NCI-H526 treated with DMSO at 0.1 percent for 48 hours (cell line): ENCODE measurements around the gene BTN1A1.
"Not testable (repeated sequence)": the region's sequence is repeated elsewhere in the genome, so short reads cannot be mapped to it uniquely, and the experiment has no call there.

ENCODE experiments used
- DNase-seq: peaks from one replicate; lab custom pipeline; 2025; lab: John Stamatoyannopoulos, UW

Gene BTN1A1

DNA sequence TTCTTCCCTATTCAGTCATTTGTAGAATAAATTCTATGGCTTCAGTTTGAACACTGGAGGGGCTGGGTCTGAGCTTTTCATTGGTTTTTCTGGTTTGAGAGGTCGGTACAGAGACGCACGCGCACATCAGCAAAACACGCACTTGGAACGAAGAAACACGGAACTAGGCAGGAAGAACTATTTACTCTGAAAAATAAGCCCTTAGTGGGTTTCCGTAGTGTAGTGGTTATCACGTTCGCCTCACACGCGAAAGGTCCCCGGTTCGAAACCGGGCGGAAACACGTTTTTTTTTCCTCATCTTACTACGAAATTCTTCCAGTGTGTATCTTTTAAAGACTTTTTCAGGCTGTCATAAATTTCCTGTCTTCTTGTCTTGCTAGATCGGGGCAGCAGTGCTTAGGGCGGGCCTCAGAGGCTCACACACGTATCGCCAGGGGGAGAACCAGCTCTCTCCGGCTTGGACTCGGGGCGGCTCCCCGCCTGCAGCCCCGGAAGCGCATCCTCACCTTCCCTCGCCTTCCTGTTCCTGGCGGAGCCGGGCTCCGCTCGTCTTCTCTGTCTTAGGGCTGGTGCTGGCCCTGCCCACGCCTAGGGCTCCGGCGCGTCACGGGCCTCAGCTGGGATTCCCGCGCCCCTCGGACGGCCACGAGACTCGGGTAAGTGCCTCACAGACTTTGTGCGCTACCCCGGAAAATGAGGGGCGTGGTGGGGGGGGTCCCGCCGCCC lies 37.9 kb downstream of the BTN1A1 start, which contains the start of gene HMGN4:
Gene HMGN4 (plus strand): TSS at position 521 of the 726 bp plus-strand sequence. CDS start 6,841 bp downstream, outside the sequence.
- DNase-seq, result peak; percentile 95

DNA sequence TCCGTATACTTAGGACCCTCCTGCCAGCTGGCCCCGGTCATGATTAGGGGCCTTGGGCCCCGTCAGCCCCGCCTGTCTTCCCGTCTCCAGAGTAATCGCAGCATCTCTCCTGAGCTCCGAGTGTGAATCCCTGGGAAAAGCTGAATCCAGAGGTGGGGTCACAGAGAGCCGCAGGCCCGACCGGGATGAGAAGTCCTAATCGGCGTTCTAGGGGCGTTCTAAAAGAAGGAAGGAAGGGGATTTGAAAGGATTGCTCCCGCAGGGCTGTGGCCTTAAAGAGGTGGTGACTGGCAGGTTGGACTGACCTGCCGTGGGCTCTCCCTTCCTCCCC lies 38.4 kb downstream of the BTN1A1 start:
- DNase-seq, result peak; percentile 35

DNA sequence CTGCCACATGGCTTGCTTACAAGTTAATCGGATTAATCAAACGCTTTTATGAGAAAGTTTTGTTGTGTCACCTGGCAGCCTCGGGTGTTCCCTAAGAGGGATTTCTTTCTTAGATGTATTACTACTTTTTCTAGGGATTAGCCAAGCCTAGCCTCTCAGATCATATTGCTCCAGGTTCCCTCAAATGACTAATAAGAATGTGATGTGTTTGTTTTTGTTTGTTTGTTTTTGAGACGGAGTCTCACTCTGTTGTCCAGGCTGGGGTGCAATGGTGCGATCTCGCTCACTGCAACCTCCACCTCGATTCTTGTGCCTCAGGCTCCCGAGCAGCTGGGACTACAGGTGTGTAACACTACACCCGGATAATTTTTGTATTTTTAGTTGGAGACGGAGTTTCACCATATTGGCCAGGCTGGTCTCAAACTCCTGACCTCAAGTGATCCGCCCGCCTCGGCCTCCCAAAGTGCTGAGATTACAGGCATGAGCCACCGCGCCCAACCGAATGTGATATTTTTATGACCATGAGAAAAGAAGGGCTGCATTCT lies 39.0 kb downstream of the BTN1A1 start:
- DNase-seq, result no peak

DNA sequence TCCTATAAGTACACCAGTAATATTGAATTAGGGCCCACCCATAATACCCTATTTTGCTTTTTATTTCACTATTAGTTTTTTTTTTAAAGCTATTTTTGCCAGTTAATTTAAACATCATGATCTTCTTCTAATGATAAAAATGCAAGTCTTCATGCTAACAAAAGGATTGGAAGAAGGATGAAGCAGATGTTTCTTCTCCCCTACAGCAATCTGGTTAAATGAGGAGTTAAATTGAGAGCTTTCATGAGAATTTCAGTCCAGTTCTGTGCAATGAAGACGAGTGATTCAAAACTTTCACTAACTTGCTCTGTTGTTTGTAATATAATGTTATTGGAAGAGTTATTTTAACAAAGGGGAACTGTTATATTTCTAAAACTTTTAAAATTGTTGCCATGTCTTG lies 41.5 kb downstream of the BTN1A1 start:
- no peak for DNase-seq

DNA sequence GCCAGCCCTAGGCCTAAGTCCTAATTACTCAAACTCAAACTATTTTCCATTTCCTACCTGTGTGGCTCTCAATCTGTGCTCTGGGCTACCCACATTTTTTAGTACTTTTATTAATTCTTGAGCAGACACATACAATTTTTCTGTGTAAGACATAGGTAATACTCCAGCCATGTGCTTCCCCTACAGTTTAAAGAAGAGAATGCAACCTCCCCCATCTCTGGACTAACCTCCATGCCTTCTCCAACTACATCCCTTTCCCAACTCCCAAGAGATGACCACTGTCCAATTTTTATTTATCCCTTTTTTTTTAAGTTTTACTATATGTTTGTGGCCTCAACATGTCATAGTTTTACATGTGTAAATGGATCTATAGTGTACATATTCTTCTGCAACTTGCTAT lies 43.9 kb downstream of the BTN1A1 start:
- DNase-seq, result no peak

DNA sequence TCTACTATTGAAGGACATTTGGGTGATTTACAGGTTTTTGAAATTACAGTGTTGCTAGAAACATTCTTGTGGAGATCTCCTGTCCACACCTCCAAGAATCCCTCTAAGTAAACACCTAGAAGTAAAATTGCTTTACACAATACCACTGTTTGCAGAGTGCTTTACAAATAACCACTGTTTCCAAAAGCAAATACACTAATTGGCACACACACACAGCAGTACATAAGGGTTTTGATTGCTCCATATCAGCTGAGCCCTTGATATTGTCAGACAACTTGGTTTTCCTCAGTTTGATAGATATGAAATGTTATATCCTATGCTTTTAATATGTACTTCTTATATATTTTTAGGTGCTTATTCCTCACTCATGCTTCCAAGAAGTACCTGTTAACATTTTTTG lies 44.4 kb downstream of the BTN1A1 start:
- DNase-seq, result no peak

DNA sequence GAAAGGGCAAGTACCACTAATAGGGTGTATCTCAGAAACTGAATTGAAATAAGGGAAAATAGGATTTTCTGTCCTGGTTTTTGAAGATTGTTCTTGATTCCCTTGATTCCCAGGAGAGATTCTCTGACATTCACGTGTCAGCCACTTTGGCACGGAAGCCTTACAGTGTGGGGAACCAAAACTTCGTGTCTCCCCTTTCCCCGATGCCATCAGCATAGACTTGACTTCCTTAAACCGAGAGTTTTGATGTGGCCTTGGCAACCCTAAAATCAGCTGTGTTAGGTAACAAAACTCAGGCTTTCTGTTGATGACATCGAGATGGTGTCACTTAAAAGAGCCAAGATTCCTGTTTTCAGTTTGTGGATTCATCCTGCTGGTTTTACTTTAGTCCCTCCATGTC lies 45.5 kb downstream of the BTN1A1 start:
- DNase-seq, result no peak

DNA sequence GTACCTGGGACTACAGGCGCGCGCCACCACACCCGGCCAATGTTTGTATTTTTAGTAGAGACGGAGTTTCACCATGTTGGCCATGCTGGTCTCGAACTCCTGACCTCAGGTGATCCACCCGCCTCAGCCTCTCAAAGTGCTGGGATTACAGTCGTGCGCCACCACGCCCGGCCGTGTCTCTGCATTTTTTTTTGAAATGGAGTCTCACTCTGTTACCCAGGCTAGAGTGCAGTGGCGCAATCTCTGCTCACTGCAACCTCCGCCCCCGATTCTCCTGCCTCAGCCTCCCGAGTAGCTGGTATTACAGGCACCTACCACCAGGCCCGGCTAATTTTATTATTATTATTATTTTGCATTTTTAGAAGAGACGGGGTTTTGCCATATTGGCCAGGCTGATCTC lies 47.3 kb downstream of the BTN1A1 start:
- DNase-seq, result not testable (repeated sequence)

DNA sequence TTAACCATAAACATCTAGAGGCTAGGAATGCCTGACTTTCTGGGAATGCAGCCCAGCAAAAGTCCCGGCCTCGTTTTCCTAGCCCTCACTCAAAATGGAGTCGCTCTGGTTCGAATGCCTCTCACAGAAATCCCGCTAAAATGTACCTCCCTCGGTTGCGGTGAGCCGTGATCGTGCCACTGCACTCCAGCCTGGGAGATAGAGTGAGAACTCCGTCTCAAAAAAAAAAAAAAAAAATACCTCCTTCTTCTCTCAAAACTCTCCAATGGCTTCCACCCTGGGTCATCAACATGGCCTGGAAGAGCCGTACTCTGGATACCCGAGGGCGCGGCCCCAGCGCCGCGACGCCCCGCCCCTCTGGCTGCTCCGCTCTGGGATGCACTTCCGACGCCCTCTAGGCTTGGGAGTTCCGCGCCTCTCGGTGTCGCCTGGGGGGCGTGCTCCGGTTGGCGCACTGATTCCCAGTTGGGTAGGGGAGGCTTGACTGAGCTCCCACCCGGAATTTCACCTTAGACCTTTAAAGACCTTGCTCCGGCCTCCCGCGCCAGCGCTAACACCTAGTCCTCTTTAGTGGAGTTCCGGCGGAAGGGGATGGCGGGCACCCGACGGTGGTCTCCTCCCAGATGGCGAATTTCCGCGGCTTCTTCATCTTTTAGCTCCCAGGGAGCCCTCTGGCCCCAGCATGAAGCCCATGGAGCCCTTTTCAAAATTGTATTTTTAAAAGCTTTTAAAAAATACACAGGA lies 50.3 kb downstream of the BTN1A1 start:
- peak; percentile 36 for DNase-seq

DNA sequence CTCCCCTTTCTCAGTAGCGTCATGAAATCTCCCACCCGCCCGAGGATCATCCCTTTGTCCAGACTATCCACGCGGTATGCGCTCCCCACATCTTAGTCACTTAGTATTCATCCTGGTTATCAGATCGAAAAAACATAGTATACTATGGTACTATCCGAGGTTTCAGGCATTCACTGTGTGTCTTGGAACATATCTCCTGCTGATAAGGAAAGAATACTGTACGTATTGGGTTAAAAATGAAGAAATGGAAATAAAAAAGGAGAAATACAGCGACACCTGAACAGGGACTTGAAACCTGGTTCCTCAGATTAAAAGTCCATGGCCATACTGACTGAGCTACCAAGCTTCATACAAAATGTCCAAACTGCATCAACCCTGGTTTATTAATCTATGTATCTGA lies 52.1 kb downstream of the BTN1A1 start:
- no peak for DNase-seq

DNA sequence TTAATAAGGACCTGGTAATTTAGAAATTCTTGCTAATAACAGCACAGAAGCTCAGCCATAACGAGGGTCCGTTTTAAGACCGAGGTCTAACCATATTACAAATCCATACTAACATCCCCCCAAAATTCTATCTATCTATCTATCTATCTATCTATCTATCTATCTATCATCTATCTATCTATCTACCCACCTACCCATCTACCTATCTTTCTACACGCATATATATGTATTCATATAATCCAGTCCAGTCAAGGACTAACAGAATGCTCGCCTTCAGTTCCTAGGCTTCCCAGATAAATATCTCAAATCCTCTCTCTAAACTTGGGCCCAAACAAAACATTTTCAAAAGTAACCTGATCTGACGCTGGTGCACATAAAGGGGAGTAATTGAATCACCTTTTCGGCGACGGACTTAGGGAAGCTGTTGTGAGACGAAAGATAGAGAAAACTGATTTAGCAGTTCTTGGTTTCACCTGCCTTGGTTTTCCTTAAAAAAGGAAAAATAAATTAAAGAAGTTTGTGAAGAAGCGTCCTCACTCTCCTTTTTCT lies 52.6 kb downstream of the BTN1A1 start:
- no peak for DNase-seq

DNA sequence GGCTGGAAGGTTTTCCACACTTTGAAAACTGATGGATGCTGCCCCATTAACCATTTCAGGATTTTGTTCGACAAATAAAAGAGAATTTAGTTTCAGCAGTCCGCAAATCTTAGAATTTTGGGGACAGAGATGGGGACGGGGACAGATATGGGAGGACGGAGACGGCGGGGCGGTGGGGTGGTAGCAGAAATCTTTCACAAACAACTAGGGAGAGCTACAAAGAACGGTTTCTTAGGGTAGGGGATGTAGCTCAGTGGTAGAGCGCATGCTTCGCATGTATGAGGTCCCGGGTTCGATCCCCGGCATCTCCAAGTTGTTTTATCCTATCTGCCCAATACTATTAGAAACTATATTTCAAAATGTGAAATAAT lies 53.1 kb downstream of the BTN1A1 start:
- peak; percentile 71 for DNase-seq

DNA sequence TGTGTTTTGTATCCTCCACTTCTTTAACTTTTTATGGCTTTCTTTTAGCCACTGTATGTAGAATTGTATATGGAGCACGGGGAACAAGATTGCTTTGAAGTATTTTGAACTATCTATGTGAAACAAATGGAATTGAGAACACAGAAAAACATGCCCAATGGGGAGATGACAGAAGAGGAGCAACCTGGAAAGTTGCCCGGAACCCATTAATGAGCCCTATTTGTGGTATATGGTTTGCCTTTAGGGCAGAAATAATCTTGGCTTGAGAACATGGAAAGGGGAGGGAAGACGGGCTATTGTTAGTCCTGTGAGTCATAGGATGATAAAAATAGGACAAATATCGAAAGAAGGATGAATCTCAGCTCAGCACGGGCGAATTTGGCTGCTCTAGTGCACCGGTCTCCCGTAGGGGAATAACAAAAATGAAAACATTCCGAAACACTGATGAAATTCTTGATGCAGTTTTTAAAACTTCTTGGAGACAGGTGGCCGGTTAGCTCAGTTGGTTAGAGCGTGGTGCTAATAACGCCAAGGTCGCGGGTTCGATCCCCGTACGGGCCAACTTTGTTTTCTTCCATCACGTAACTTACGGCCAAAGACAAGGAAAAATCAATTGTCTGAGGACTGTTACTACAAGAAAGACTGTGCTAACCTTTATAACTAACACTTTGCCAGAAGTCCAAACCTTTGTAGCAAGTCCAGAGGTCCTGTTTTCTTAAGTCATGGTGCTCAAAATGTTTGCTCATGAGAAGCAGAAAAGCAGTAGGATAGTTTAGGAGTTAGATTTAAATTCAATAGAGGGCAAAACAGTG lies 53.7 kb downstream of the BTN1A1 start:
- peak; percentile 80 for DNase-seq

DNA sequence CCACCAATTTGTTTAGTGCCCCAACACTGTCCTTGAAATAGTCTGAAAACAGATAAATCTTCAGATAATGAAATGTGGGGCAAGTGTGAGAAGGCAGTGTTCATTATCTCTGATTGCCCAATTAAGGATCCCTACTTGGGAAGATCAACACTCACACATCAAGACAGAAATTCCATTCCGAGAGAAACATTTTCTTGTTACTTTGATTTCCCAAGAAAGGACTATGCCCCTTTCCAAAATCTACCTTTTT lies 54.3 kb downstream of the BTN1A1 start:
- DNase-seq, result no peak

DNA sequence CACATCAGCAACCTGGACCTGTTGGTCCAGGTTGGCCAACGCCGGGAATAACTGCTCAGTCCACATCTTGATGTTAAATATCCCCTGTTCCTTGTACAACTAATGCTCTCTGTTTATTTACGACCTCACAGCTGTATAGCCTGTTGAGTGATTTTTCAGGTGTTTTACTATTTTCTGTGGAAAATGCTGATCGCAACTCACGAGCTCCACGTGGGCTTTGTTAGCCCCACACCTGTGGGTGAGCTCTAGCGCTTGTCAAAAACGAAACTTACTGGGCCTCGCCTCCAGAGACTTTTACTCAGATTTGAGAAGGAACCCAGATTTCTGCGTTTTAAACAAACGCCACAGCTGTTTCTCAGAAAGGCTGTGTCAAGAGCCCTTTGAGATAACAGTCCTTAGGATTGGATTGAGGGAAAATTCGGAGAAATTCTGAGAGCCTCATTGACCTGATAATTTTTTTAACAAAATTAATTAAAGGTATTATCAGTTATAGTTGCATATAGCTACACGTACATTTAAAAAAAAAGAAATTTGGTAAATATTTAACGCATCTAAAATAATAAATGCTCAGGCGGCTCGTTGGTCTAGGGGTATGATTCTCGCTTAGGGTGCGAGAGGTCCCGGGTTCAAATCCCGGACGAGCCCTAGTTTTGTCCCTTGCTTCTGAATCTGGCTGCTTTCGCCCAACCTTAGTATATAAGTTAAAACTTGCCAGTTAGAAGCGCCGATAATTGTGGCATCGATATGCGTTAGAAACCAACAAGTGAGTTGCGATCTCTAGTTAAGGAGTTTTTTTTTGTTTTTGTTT lies 54.8 kb downstream of the BTN1A1 start:
- peak; percentile 22 for DNase-seq

DNA sequence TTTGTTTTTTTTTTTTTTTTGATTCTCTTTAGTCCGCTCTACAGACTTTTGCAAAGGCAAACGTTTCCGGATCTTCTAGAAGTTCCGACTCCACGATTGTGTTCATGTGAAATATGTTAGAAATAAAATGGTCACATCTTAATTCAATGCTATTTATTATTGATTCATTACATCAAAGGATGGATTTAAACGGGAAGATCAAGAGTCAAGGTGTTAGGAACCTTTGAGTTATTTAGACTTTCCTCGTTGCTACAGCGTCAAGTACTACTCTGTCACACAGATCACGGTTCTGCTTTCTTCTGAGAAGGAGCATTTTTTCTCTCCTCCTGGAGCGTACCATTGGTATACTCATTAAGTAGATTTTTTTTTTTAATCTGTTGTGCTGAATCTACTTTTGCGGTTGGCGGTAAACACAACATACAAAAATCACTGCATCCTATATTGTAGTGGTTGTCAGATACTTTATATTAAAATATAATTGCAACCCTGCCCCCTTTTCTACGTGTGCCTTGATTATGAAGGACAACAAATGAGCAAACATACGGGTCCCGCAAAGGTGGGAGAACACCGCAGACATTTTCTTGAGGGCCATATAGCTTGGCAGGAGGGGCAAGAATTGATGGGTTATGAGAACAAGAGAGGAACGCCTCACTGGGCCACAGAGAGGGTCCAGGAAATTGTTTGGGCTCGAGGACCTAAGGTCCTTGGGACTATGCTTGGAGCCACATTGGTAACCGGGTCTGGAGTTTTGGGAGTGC lies 55.6 kb downstream of the BTN1A1 start:
- DNase-seq, result no peak

DNA sequence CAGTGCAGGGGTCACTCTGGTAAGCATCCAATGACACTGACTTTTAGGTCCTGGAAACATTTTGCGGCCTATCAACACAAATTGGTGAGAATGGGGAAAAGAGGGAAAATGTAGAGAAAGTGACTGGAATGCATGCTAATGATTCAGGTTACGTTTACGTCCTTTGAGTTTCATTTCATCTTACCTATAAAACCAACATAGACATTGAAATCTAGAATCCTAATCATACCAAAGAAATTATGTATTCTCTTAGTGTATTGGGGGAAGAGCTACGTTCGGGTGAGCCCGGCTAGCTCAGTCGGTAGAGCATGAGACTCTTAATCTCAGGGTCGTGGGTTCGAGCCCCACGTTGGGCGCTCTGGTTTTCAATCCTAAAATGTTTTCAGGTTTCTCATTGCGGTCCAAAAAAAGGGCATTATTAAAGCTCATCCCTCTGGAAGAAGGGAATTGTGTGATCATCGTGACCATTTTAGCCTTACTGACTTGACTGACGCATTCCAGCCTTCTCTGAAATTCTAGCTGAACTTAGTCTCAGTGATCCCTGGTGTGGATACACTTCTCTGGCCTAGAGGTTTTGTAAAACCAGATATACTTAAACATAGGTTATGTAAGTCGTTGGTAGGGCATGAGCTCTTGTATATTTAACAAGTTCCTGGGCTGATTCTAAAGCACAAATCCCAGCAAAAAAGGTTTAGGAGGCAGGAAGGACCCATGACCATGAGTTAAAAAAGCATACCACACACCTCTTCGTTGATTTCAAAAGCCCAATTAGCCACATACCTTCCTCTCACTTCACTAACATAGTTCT lies 56.4 kb downstream of the BTN1A1 start:
- DNase-seq, result peak; percentile 77
